Measurements from ENCODE around the gene NRL.

NRL gene

GRCh38 chr14:24100197-24100981 lies 14.4 kb downstream of the NRL start:
- Histone ChIP-seq H3K9me2 (ENCODE audit: low read depth, low read length) (no peaks in the 10 kb centered on the region), H3K4me1 (ENCODE audit: insufficient read depth, low read length, severe bottlenecking) (peaks cover 5% of the 10 kb centered on the region), H3K9me3 (ENCODE audit: low read length) (no peaks in the 10 kb centered on the region), H3K27ac (ENCODE audit: low read depth, low read length, poor library complexity, severe bottlenecking) (no peak overlapping the region), H3K27me3 (ENCODE audit: insufficient read depth, low read length) (no peaks in the 10 kb centered on the region), H3F3A (ENCODE audit: insufficient read depth, low read length) (no peaks in the 10 kb centered on the region), H3K4me2 (ENCODE audit: low read length) (no peak overlapping the region), H3K36me3 (ENCODE audit: insufficient read depth, low read length) (peaks cover 34% of the 10 kb centered on the region), H3K79me2 (ENCODE audit: insufficient read depth, low read length) (no peaks in the 10 kb centered on the region), H4K20me1 (ENCODE audit: insufficient read depth, low read length) (no peaks in the 10 kb centered on the region), H2AFZ (ENCODE audit: low read length) (no peak overlapping the region), H3K4me3 (ENCODE audit: low read depth, low read length, poor library complexity, severe bottlenecking) (no peak overlapping the region), H3K9ac (ENCODE audit: low read length) (no peak overlapping the region)
- no peak for TF ChIP-seq CTCF (IDR thresholded peaks at IDR 0.05; ENCODE audit: low read length)
- no peak for TF ChIP-seq EZH2 (IDR thresholded peaks at IDR 0.05; ENCODE audit: borderline replicate concordance, low read length)

- Histone ChIP-seq H3K9ac (ENCODE audit: low read length) (no peak overlapping the region), H3K27ac (ENCODE audit: low read depth, low read length, poor library complexity, severe bottlenecking) (no peak overlapping the region)
These were observed 15.6 kb downstream of the NRL start for GRCh38 chr14:24098927-24099813.

More at GRCh38 chr14:24098927-24099813, 15.6 kb downstream of the NRL start:
- no peaks in the 10 kb centered on the region for H3K27me3 ChIP-seq (ENCODE audit: insufficient read depth, low read length)
- no peak overlapping the region for H3K4me3 ChIP-seq (ENCODE audit: low read depth, low read length, poor library complexity, severe bottlenecking)
- no peak overlapping the region for H3K4me2 ChIP-seq (ENCODE audit: low read length)
- TF ChIP-seq CTCF (IDR thresholded peaks at IDR 0.05; ENCODE audit: low read length) = no peak
- TF ChIP-seq EZH2 (IDR thresholded peaks at IDR 0.05; ENCODE audit: borderline replicate concordance, low read length) = no peak
- H4K20me1 ChIP-seq (ENCODE audit: insufficient read depth, low read length) = no peaks in the 10 kb centered on the region
- no peaks in the 10 kb centered on the region for H3F3A ChIP-seq (ENCODE audit: insufficient read depth, low read length)
- peaks cover 14% of the 10 kb centered on the region for H3K4me1 ChIP-seq (ENCODE audit: insufficient read depth, low read length, severe bottlenecking)
- no peaks in the 10 kb centered on the region for H3K9me3 ChIP-seq (ENCODE audit: low read length)
- H3K36me3 ChIP-seq (ENCODE audit: insufficient read depth, low read length) = peaks cover 28% of the 10 kb centered on the region
- H3K9me2 ChIP-seq (ENCODE audit: low read depth, low read length) = no peaks in the 10 kb centered on the region
- no peaks in the 10 kb centered on the region for H3K79me2 ChIP-seq (ENCODE audit: insufficient read depth, low read length)
- no peak overlapping the region for H2AFZ ChIP-seq (ENCODE audit: low read length)
